Lung (tissue), 12 donors: ENCODE results near the gene AMOTL2. TPM values are rescaled to one million over a fixed set of nuclear protein-coding genes. Genes with fewer than 3 reads are reported as not detected.
A peak's percentile ranks its signal among the peaks of the same experiment; 100 is the strongest.

Source experiments
- ATAC-seq: fragments of 200-7000 bp; cut with Tn5 transposase; one replicate; pipeline ENCODE4 v1.9.1; 2020; ENCODE audit warnings: moderate number of reproducible peaks; ENCODE audit not compliant: insufficient read depth, low FRiP score
- DNase-seq, 3 donors: peaks; one replicate each; pipeline ENCODE4 v3.0.0-alpha.2; 2013 to 2017
- H3K27ac ChIP-seq, 2 donors: one replicate each; pipeline ENCODE4 v1.5.1; 2013; ENCODE audit warnings: mild to moderate bottlenecking in 2 of 2, moderate library complexity in 2 of 2, control low read depth in 1 of 2, inconsistent platforms in 1 of 2, low read depth in 1 of 2, low read length in 1 of 2
- H3K27me3 ChIP-seq, 3 donors: one replicate each; pipeline ENCODE4 v1.5.1; 2013; ENCODE audit warnings: low read length in 2 of 3; ENCODE audit not compliant: control insufficient read depth in 3 of 3, insufficient read depth in 3 of 3
- H3K36me3 ChIP-seq, 4 donors: one replicate each; pipeline ENCODE4 v1.5.1; 2013; ENCODE audit warnings: low read length in 4 of 4, mild to moderate bottlenecking in 1 of 4, moderate library complexity in 1 of 4; ENCODE audit not compliant: control insufficient read depth in 4 of 4, insufficient read depth in 4 of 4
- H3K4me1 ChIP-seq, 5 donors: one replicate each; pipeline ENCODE4 v1.5.1; 2013; ENCODE audit warnings: low read length in 5 of 5, mild to moderate bottlenecking in 2 of 5, moderate library complexity in 1 of 5; ENCODE audit not compliant: control insufficient read depth in 5 of 5, insufficient read depth in 5 of 5
- H3K4me3 ChIP-seq: one replicate; pipeline ENCODE4 v1.5.1; 2013; ENCODE audit warnings: mild to moderate bottlenecking, control low read depth, moderate library complexity
- H3K9ac ChIP-seq, 2 donors: one replicate each; pipeline ENCODE4 v1.5.1; 2013; ENCODE audit warnings: low read length in 2 of 2, control low read depth in 1 of 2; ENCODE audit not compliant: insufficient read depth in 1 of 2
- H3K9me3 ChIP-seq, 4 donors: one replicate each; pipeline ENCODE4 v1.5.1; 2013; ENCODE audit warnings: low read length in 3 of 4, mild to moderate bottlenecking in 1 of 4, moderate library complexity in 1 of 4; ENCODE audit not compliant: control insufficient read depth in 4 of 4, insufficient read depth in 3 of 4
- CTCF ChIP-seq: IDR thresholded peaks from 2 replicates; pipeline ENCODE4 v1.5.1; 2012; ENCODE audit warnings: mild to moderate bottlenecking; ENCODE audit errors: control extremely low read depth, extremely low read depth
- WGBS, 2 donors: extraction: QIAGEN DNeasy Blood & Tissue Kit; methylation state at CpG; one replicate each; pipeline ENCODE4 v1.1.7; 2013; 5-methylcytosine and 5-hydroxymethylcytosine counted together
- polyA plus RNA-seq, 2 donors: library from polyadenylated mRNA; stranded (reverse); fragments of 200-250 nt; gene quantifications; one replicate each; pipeline ENCODE4 v1.2.1, GENCODE V29; 2013
- total RNA-seq, 2 donors: library from RNA; depleted of rRNA in 1 of 2; stranded (reverse); fragments of >200 nt in 1 of 2; gene quantifications; one replicate each; pipeline ENCODE4 v1.2.1, GENCODE V29; 2014 to 2021
- donor health status: control.
- donor health status: control.
- donor health status: Bipolar disorder and iron deficiency.
- donor health status: healthy.
- donor health status: DM: yes; HTN: yes; CAD: no.

The AMOTL2 gene
- total and polyA plus RNA-seq, 4 donors, result 27.4 to 129 (median 75.9) TPM

GRCh38 chr3:134395103-134395502 lies 20.9 kb upstream of the AMOTL2 start:
- Histone ChIP-seq H3K4me3 (no peak overlapping the region), H3K36me3 (no peaks in the 10 kb centered on the region), H3K4me1 (peaks cover 0 to 17% (median 10%) of the 10 kb centered on the region in 5 donors), H3K9ac (no peak overlapping the region), H3K27ac (no peak overlapping the region), H3K27me3 (peaks cover 0 to 12% (median 0%) of the 10 kb centered on the region in 3 donors), H3K9me3 (peaks cover 0 to 2% (median 0%) of the 10 kb centered on the region in 4 donors)
- DNase-seq, result no peak
- no peak for ATAC-seq
- 90 to 92% methylated on average over 1 of the region's 1 CpG for WGBS, 2 donors
- no peak for TF ChIP-seq CTCF

- no peak for DNase-seq
- Histone ChIP-seq H3K27me3 (peaks cover 0 to 12% (median 0%) of the 10 kb centered on the region in 3 donors), H3K27ac (no peak overlapping the region), H3K36me3 (no peaks in the 10 kb centered on the region), H3K9me3 (peaks cover 0 to 5% (median 0%) of the 10 kb centered on the region in 4 donors), H3K4me3 (no peak overlapping the region), H3K4me1 (peaks cover 0 to 17% (median 10%) of the 10 kb centered on the region in 5 donors), H3K9ac (no peak overlapping the region)
- no peak for ATAC-seq
- TF ChIP-seq CTCF, result no peak
- WGBS, 2 donors, result 77 to 92% methylated on average over 4 of the region's 4 CpGs
These were observed 20.1 kb upstream of the AMOTL2 start for GRCh38 chr3:134394380-134394779.

- Histone ChIP-seq H3K27ac (no peak overlapping the region), H3K27me3 (peaks cover 0 to 12% (median 0%) of the 10 kb centered on the region in 3 donors), H3K9me3 (peaks cover 0 to 5% (median 0%) of the 10 kb centered on the region in 4 donors), H3K4me1 (peaks cover 5 to 22% (median 10%) of the 10 kb centered on the region in 5 donors), H3K4me3 (no peak overlapping the region), H3K36me3 (no peaks in the 10 kb centered on the region), H3K9ac (no peak overlapping the region)
- ATAC-seq, result no peak
- DNase-seq, result peak in 1 of 3 donors; percentile 11
- WGBS, 2 donors, result 24 to 40% methylated on average over 2 of the region's 2 CpGs
- TF ChIP-seq CTCF, result no peak
These were observed 18.8 kb upstream of the AMOTL2 start for GRCh38 chr3:134393074-134393473.
